Upper lobe of left lung (tissue), 6 donors: ENCODE results near the gene P2RY10. TPM values are rescaled to one million over a fixed set of nuclear protein-coding genes. Genes with fewer than 3 reads are reported as not detected.
"Not testable (repeated sequence)": the region's sequence is repeated elsewhere in the genome, so short reads cannot be mapped to it uniquely, and the experiment has no call there.

Source experiments
- ATAC-seq, 2 donors: fragments of 200-7000 bp; cut with Tn5 transposase; one replicate each; pipeline ENCODE4 v1.9.1; 2022; ENCODE audit warnings: mild to moderate bottlenecking in 2 of 2, moderate library complexity in 2 of 2; ENCODE audit not compliant: low FRiP score in 2 of 2
- DNase-seq, 2 donors: peaks; one replicate each; pipeline ENCODE4 v3.0.0-alpha.2; 2019 to 2020
- H3K27ac ChIP-seq, 4 donors: fragments of 200-600 bp; sonication (generic); one replicate each; pipeline ENCODE4 v1.5.1; 2016 to 2019
- H3K27me3 ChIP-seq, 4 donors: fragments of 200-600 bp; sonication (generic); one replicate each; pipeline ENCODE4 v1.5.1; 2017 to 2019
- H3K36me3 ChIP-seq, 4 donors: fragments of 200-600 bp; sonication (generic); one replicate each; pipeline ENCODE4 v1.5.1; 2016 to 2019
- H3K4me1 ChIP-seq, 4 donors: fragments of 200-600 bp; sonication (generic); one replicate each; pipeline ENCODE4 v1.5.1; 2018 to 2019
- H3K4me3 ChIP-seq, 4 donors: fragments of 200-600 bp; sonication (generic); one replicate each; pipeline ENCODE4 v1.5.1; 2017 to 2019; ENCODE audit warnings: mild to moderate bottlenecking in 2 of 4, moderate library complexity in 1 of 4
- H3K9me3 ChIP-seq, 4 donors: fragments of 200-600 bp; sonication (generic); one replicate each; pipeline ENCODE4 v1.5.1; 2018 to 2019
- CTCF ChIP-seq, 6 experiments: fragments of 450-650 bp in 4 of 6; fragments of 200-600 bp in 2 of 6; sonication (generic) in 2 of 6; IDR thresholded peaks; one replicate each; pipeline ENCODE4 v1.5.1; 2016 to 2019; ENCODE audit warnings: antibody characterized with exemption in 6 of 6
- EP300 ChIP-seq, 4 donors: sonication (generic); formaldehyde crosslinking; IDR thresholded peaks; one replicate each; pipeline ENCODE4 v1.5.1; 2017; ENCODE audit warnings: antibody characterized with exemption in 4 of 4, control low read depth in 2 of 4
- POLR2A ChIP-seq, 4 donors: fragments of 450-650 bp; IDR thresholded peaks; one replicate each; pipeline ENCODE4 v1.5.1; 2016 to 2017; ENCODE audit warnings: antibody characterized with exemption in 4 of 4, mild to moderate bottlenecking in 2 of 4
- POLR2AphosphoS5 ChIP-seq, 2 donors: sonication (generic); formaldehyde crosslinking; IDR thresholded peaks; one replicate each; pipeline ENCODE4 v1.5.1; 2017; ENCODE audit warnings: antibody characterized with exemption in 2 of 2
- WGBS, 2 donors: methylation state at CpG; one replicate each; pipeline ENCODE4 v1.1.5; 2017 to 2018; 5-methylcytosine and 5-hydroxymethylcytosine counted together
- total RNA-seq, 6 donors: library from RNA; depleted of rRNA in 4 of 6; stranded (reverse); fragments of >200 nt in 4 of 6; gene quantifications; one replicate each; pipeline versions ENCODE4 v1.1.0 to v1.2.1, GENCODE V29; 2016 to 2021
- donor health status: DM: no; HTN: no; CAD: no; lungs with moderate emphysema.
- donor health status: DM: no; HTN: yes; CAD: no; lungs with severe emphysema.

P2RY10 gene
- total RNA-seq, 6 donors from 2014 or later, result 0.55 to 2.3 (median 1.6) TPM; not detected in 1

GRCh38 chrX:78979789-78980464 is 34.7 kb downstream of the P2RY10 start:
- DNase-seq, result no peak
- no peak overlapping the region for H3K27ac ChIP-seq
- ATAC-seq, result no peak
- no peaks in the 10 kb centered on the region for H3K9me3 ChIP-seq
- no peak overlapping the region for H3K4me3 ChIP-seq
- 49 to 70% methylated on average over 4 of the region's 4 CpGs for WGBS, 2 donors
- H3K27me3 ChIP-seq, result no peaks in the 10 kb centered on the region
- no peaks in the 10 kb centered on the region for H3K4me1 ChIP-seq
- TF ChIP-seq POLR2AphosphoS5 (IDR thresholded peaks at IDR 0.05) (no peak), POLR2A (IDR thresholded peaks at IDR 0.05) (no peak)
- H3K36me3 ChIP-seq, result no peaks in the 10 kb centered on the region

GRCh38 chrX:78989349-78989748 is 44.2 kb downstream of the P2RY10 start:
- TF ChIP-seq CTCF (IDR thresholded peaks at IDR 0.05), result no peak
- no peak for TF ChIP-seq EP300 (IDR thresholded peaks at IDR 0.05)
- no peak for TF ChIP-seq POLR2AphosphoS5 (IDR thresholded peaks at IDR 0.05)
- TF ChIP-seq POLR2A (IDR thresholded peaks at IDR 0.05), result no peak
- Histone ChIP-seq H3K27me3 (no peaks in the 10 kb centered on the region), H3K4me1 (no peaks in the 10 kb centered on the region), H3K9me3 (peaks cover 0 to 7% (median 0%) of the 10 kb centered on the region in 4 donors), H3K36me3 (no peaks in the 10 kb centered on the region), H3K4me3 (no peak overlapping the region), H3K27ac (no peak overlapping the region)
- DNase-seq (no peak), ATAC-seq (no peak)
- WGBS, 2 donors, result 15% methylated on average over 1 of the region's 1 CpG; no CpG with 5 or more reads in 1 of the 2 donors

- H3K27me3 ChIP-seq, result no peaks in the 10 kb centered on the region
- H3K9me3 ChIP-seq, result no peaks in the 10 kb centered on the region
- H3K36me3 ChIP-seq, result no peaks in the 10 kb centered on the region
- no peak overlapping the region for H3K4me3 ChIP-seq
- TF ChIP-seq CTCF (IDR thresholded peaks at IDR 0.05), result no peak
- TF ChIP-seq EP300 (IDR thresholded peaks at IDR 0.05), result no peak
- TF ChIP-seq POLR2A (IDR thresholded peaks at IDR 0.05), result no peak
- no peak for TF ChIP-seq POLR2AphosphoS5 (IDR thresholded peaks at IDR 0.05)
- H3K27ac ChIP-seq, result no peak overlapping the region
- ATAC-seq (no peak), DNase-seq (no peak)
- no peaks in the 10 kb centered on the region for H3K4me1 ChIP-seq
- WGBS, 2 donors, result 70 to 78% methylated on average over 2 to 5 of the region's 5 CpGs
Observed at GRCh38 chrX:78997870-78998558, 52.8 kb downstream of the P2RY10 start.

GRCh38 chrX:79007540-79007939 is 62.3 kb downstream of the P2RY10 start:
- H3K4me3 ChIP-seq, DNase-seq, H3K9me3 ChIP-seq, ATAC-seq, H3K27ac ChIP-seq, H3K36me3 ChIP-seq, H3K4me1 ChIP-seq, H3K27me3 ChIP-seq: not testable (repeated sequence)
- 100% methylated on average over 1 of the region's 1 CpG for WGBS, 2 donors

Other genes starting within 250 kb of the P2RY10 start
- under 1 TPM in 2 of 6 donors, not detected in 4; 0.10 to 0.14 TPM for gene LPAR4, start 197.7 kb upstream of the P2RY10 start, total RNA-seq
- 1 to 10 TPM in 4 of 6 donors, under 1 TPM in 2; 0.72 to 3.4 (median 1.3) TPM for gene GPR174, start 199.3 kb downstream of the P2RY10 start, total RNA-seq